ENCODE results near the gene VPS13D.

The VPS13D gene

GRCh38 chr1:12369258-12369657 lies 139.4 kb downstream of the VPS13D start:
- no peak overlapping the region for H3K9ac ChIP-seq (ENCODE audit: low read length)
- no peaks in the 10 kb centered on the region for H3K9me3 ChIP-seq (ENCODE audit: low read length)
- peaks cover 36% of the 10 kb centered on the region for H3K36me3 ChIP-seq (ENCODE audit: insufficient read depth, low read length)
- H3K4me3 ChIP-seq (ENCODE audit: low read depth in 1 of 2, low read length in 2 of 2): no peak overlapping the region
- no peaks in the 10 kb centered on the region for H3K4me1 ChIP-seq (ENCODE audit: insufficient read depth, low read length)
- no peaks in the 10 kb centered on the region for H3K27me3 ChIP-seq (ENCODE audit: control insufficient read depth in 1 of 2, insufficient read depth in 2 of 2, low read length in 2 of 2)
- no peak overlapping the region for H3K27ac ChIP-seq (ENCODE audit: low read depth, low read length)

GRCh38 chr1:12370333-12370975 lies 140.6 kb downstream of the VPS13D start:
- Histone ChIP-seq H3K36me3 (ENCODE audit: insufficient read depth, low read length) (peaks cover 37% of the 10 kb centered on the region), H3K27ac (ENCODE audit: low read depth, low read length) (no peak overlapping the region), H3K9ac (ENCODE audit: low read length) (no peak overlapping the region), H3K9me3 (ENCODE audit: low read length) (no peaks in the 10 kb centered on the region), H3K4me1 (ENCODE audit: insufficient read depth, low read length) (no peaks in the 10 kb centered on the region), H3K27me3 (ENCODE audit: control insufficient read depth in 1 of 2, insufficient read depth in 2 of 2, low read length in 2 of 2) (no peaks in the 10 kb centered on the region), H3K4me3 (ENCODE audit: low read depth in 1 of 2, low read length in 2 of 2) (no peak overlapping the region)

GRCh38 chr1:12371053-12371452 lies 141.2 kb downstream of the VPS13D start:
- Histone ChIP-seq H3K27me3 (ENCODE audit: control insufficient read depth in 1 of 2, insufficient read depth in 2 of 2, low read length in 2 of 2) (no peaks in the 10 kb centered on the region), H3K4me1 (ENCODE audit: insufficient read depth, low read length) (no peaks in the 10 kb centered on the region), H3K9ac (ENCODE audit: low read length) (no peak overlapping the region), H3K36me3 (ENCODE audit: insufficient read depth, low read length) (peaks cover 43% of the 10 kb centered on the region), H3K27ac (ENCODE audit: low read depth, low read length) (no peak overlapping the region), H3K4me3 (ENCODE audit: low read depth in 1 of 2, low read length in 2 of 2) (no peak overlapping the region), H3K9me3 (ENCODE audit: low read length) (no peaks in the 10 kb centered on the region)

- Histone ChIP-seq H3K36me3 (ENCODE audit: insufficient read depth, low read length) (peaks cover 50% of the 10 kb centered on the region), H3K4me1 (ENCODE audit: insufficient read depth, low read length) (no peaks in the 10 kb centered on the region), H3K9ac (ENCODE audit: low read length) (no peak overlapping the region), H3K9me3 (ENCODE audit: low read length) (no peaks in the 10 kb centered on the region), H3K27me3 (ENCODE audit: control insufficient read depth in 1 of 2, insufficient read depth in 2 of 2, low read length in 2 of 2) (no peaks in the 10 kb centered on the region), H3K4me3 (ENCODE audit: low read depth in 1 of 2, low read length in 2 of 2) (no peak overlapping the region), H3K27ac (ENCODE audit: low read depth, low read length) (no peak overlapping the region)
These were observed 142.3 kb downstream of the VPS13D start for GRCh38 chr1:12372180-12372579.

- no peak overlapping the region for H3K9ac ChIP-seq (ENCODE audit: low read length)
- no peak overlapping the region for H3K27ac ChIP-seq (ENCODE audit: low read depth, low read length)
- no peak overlapping the region for H3K4me3 ChIP-seq (ENCODE audit: low read depth in 1 of 2, low read length in 2 of 2)
- H3K36me3 ChIP-seq (ENCODE audit: insufficient read depth, low read length): peaks cover 50% of the 10 kb centered on the region
- H3K27me3 ChIP-seq (ENCODE audit: control insufficient read depth in 1 of 2, insufficient read depth in 2 of 2, low read length in 2 of 2): no peaks in the 10 kb centered on the region
- H3K4me1 ChIP-seq (ENCODE audit: insufficient read depth, low read length): no peaks in the 10 kb centered on the region
- H3K9me3 ChIP-seq (ENCODE audit: low read length): no peaks in the 10 kb centered on the region
These were observed 142.9 kb downstream of the VPS13D start for GRCh38 chr1:12372761-12373160.

DNA sequence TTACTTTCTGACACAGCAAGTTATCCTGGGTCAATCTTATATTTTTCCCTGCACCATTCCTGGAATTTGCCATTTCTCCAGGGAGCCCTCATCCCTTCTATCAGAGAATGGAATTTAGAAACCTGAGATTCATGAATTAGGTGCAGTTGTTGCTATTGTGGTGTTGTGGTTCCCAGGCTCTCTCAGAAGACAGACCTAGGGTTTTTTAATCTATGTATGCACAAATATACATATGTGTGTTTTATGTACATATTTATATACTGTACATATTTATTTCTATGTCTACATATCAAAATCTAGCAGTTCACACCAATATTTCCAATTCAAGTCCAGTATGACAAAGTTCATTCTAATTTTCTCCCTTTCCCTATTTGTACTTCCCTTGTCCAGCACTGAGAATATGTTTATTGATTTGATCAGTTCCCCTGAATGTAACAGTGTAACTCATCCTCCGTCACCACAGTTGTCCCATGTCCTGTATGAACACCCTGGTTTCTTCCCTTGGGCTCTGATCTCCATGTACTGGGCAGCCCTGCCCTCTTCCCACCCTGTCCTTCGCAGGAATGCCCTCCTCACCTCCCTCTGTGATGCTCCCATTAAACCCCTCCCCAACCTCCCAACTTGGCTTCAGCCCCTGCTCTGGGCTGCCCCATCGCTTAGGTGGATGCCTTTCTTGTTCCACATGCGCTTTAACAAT lies 145.5 kb downstream of the VPS13D start:
- Histone ChIP-seq H3K27ac (ENCODE audit: low read depth, low read length) (no peak overlapping the region), H3K9ac (ENCODE audit: low read length) (no peak overlapping the region), H3K36me3 (ENCODE audit: insufficient read depth, low read length) (peaks cover 40% of the 10 kb centered on the region), H3K4me1 (ENCODE audit: insufficient read depth, low read length) (peaks cover 2% of the 10 kb centered on the region), H3K27me3 (ENCODE audit: control insufficient read depth in 1 of 2, insufficient read depth in 2 of 2, low read length in 2 of 2) (no peaks in the 10 kb centered on the region), H3K4me3 (ENCODE audit: low read depth in 1 of 2, low read length in 2 of 2) (no peak overlapping the region), H3K9me3 (ENCODE audit: low read length) (no peaks in the 10 kb centered on the region)

DNA sequence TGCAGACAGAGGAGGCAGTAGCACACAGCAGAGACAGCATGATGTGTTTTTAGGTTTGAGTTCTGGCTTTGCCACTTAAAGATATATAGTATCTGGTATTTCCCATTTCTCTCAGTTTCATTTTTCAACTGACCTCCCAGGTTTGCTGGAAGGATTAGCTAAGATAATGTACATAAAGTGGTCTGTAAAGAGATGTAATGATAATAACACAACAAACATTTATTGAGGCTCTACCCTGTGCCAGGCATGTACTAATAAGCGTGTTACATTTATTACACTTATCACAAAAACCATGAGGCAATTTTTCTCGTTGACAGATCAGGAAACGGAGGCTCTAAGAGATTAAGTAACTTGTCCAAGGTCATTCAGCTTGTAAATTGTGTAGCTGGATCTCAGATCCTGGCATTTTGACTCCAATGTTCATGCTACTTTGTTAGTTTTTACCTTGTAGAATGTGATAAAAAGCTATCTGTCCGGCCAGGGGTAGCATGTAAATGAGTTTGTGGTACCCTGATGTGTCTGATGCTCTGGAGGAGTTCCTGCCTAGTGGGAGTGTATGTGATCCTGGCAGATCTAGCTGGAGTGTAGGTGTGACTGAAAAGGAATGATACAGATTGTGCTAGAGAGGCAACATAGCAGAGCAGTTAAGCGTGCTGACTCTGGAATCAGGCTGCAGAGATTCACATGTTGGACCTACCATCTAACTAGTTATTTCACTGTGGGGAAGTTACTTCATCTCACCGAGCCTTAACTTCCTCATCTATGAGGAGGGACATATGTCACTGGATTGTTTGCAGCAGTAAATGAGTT lies 146.6 kb downstream of the VPS13D start:
- no peaks in the 10 kb centered on the region for H3K27me3 ChIP-seq (ENCODE audit: control insufficient read depth in 1 of 2, insufficient read depth in 2 of 2, low read length in 2 of 2)
- no peaks in the 10 kb centered on the region for H3K9me3 ChIP-seq (ENCODE audit: low read length)
- no peak overlapping the region for H3K4me3 ChIP-seq (ENCODE audit: low read depth in 1 of 2, low read length in 2 of 2)
- H3K27ac ChIP-seq (ENCODE audit: low read depth, low read length): no peak overlapping the region
- H3K36me3 ChIP-seq (ENCODE audit: insufficient read depth, low read length): peaks cover 40% of the 10 kb centered on the region
- H3K9ac ChIP-seq (ENCODE audit: low read length): no peak overlapping the region
- H3K4me1 ChIP-seq (ENCODE audit: insufficient read depth, low read length): peaks cover 8% of the 10 kb centered on the region

GRCh38 chr1:12380326-12381249 lies 150.8 kb downstream of the VPS13D start:
- Histone ChIP-seq H3K9ac (ENCODE audit: low read length) (no peak overlapping the region), H3K9me3 (ENCODE audit: low read length) (no peaks in the 10 kb centered on the region), H3K4me3 (ENCODE audit: low read depth in 1 of 2, low read length in 2 of 2) (no peak overlapping the region), H3K36me3 (ENCODE audit: insufficient read depth, low read length) (peaks cover 54% of the 10 kb centered on the region), H3K27me3 (ENCODE audit: control insufficient read depth in 1 of 2, insufficient read depth in 2 of 2, low read length in 2 of 2) (no peaks in the 10 kb centered on the region), H3K27ac (ENCODE audit: low read depth, low read length) (no peak overlapping the region), H3K4me1 (ENCODE audit: insufficient read depth, low read length) (peaks cover 8% of the 10 kb centered on the region)

DNA sequence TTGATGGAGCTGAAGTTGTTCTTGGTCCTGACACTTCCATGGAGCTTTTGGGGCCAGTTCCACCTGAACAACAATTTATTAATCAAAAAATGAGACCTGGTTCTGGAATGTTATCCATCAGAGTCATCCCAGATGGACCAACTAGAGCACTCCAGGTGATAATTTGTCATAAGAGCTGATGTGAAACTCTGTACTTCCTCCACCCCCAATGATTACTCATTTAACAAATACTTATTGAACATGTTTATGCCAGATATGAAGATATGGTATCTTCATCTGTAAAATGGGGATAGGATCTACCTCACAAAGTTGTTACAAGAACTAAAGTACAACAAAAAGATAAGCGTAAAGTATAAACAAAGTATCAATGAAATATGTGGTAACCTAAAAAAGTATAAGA lies 153.2 kb downstream of the VPS13D start:
- Histone ChIP-seq H3K36me3 (ENCODE audit: insufficient read depth, low read length) (peaks cover 59% of the 10 kb centered on the region), H3K9ac (ENCODE audit: low read length) (no peak overlapping the region), H3K9me3 (ENCODE audit: low read length) (no peaks in the 10 kb centered on the region), H3K4me1 (ENCODE audit: insufficient read depth, low read length) (peaks cover 8% of the 10 kb centered on the region), H3K4me3 (ENCODE audit: low read depth in 1 of 2, low read length in 2 of 2) (no peak overlapping the region), H3K27me3 (ENCODE audit: control insufficient read depth in 1 of 2, insufficient read depth in 2 of 2, low read length in 2 of 2) (no peaks in the 10 kb centered on the region), H3K27ac (ENCODE audit: low read depth, low read length) (no peak overlapping the region)

GRCh38 chr1:12383786-12384185 lies 154.0 kb downstream of the VPS13D start:
- no peaks in the 10 kb centered on the region for H3K9me3 ChIP-seq (ENCODE audit: low read length)
- no peak overlapping the region for H3K4me3 ChIP-seq (ENCODE audit: low read depth in 1 of 2, low read length in 2 of 2)
- no peaks in the 10 kb centered on the region for H3K27me3 ChIP-seq (ENCODE audit: control insufficient read depth in 1 of 2, insufficient read depth in 2 of 2, low read length in 2 of 2)
- no peak overlapping the region for H3K27ac ChIP-seq (ENCODE audit: low read depth, low read length)
- peaks cover 55% of the 10 kb centered on the region for H3K36me3 ChIP-seq (ENCODE audit: insufficient read depth, low read length)
- H3K4me1 ChIP-seq (ENCODE audit: insufficient read depth, low read length): peaks cover 8% of the 10 kb centered on the region
- H3K9ac ChIP-seq (ENCODE audit: low read length): no peak overlapping the region
